HG03135 (cell line): ENCODE data around the gene SUSD1.
"Not testable (repeated sequence)": the region's sequence is repeated elsewhere in the genome, so short reads cannot be mapped to it uniquely, and the experiment has no call there.

Experiments
- ATAC-seq: cut with Tn5 transposase; IDR thresholded peaks from one replicate; pipeline ENCODE4 v1.9.1; 2021; ENCODE audit warnings: mild to moderate bottlenecking, moderate library complexity; ENCODE audit not compliant: unreplicated experiment

The SUSD1 gene

GRCh38 chr9:112174965-112175795 is at the start of gene SUSD1:
Gene SUSD1 (minus strand): TSS chr9:112175297. CDS start chr9:112175235, 62 bp downstream.
- peak; percentile 44 for ATAC-seq

GRCh38 chr9:112224401-112225289 is 49.5 kb upstream of the SUSD1 start:
- ATAC-seq: peak; percentile 83

GRCh38 chr9:112218908-112219307 is 43.8 kb upstream of the SUSD1 start:
- peak; percentile 92 for ATAC-seq

- ATAC-seq: no peak
Measured at GRCh38 chr9:112212926-112213325, 37.8 kb upstream of the SUSD1 start.

- no peak for ATAC-seq
Measured at GRCh38 chr9:112207451-112207850, 32.4 kb upstream of the SUSD1 start.

- no peak for ATAC-seq
Measured at GRCh38 chr9:112203536-112203935, 28.4 kb upstream of the SUSD1 start.

GRCh38 chr9:112200711-112201110 is 25.6 kb upstream of the SUSD1 start:
- ATAC-seq: no peak

GRCh38 chr9:112198646-112199045 is 23.5 kb upstream of the SUSD1 start:
- no peak for ATAC-seq

GRCh38 chr9:112194969-112195431 is 19.9 kb upstream of the SUSD1 start:
- ATAC-seq: no peak

GRCh38 chr9:112193572-112194288 is 18.6 kb upstream of the SUSD1 start:
- ATAC-seq: no peak

GRCh38 chr9:112190320-112190719 is 15.2 kb upstream of the SUSD1 start:
- not testable (repeated sequence) for ATAC-seq

- ATAC-seq: no peak
Measured at GRCh38 chr9:112188884-112189283, 13.8 kb upstream of the SUSD1 start.

- ATAC-seq: no peak
Measured at GRCh38 chr9:112187404-112187803, 12.3 kb upstream of the SUSD1 start.

- ATAC-seq: no peak
Measured at GRCh38 chr9:112186695-112187094, 11.6 kb upstream of the SUSD1 start.

GRCh38 chr9:112184946-112185345 is 9.8 kb upstream of the SUSD1 start:
- no peak for ATAC-seq

- ATAC-seq: no peak
Measured at GRCh38 chr9:112184221-112184620, 9.1 kb upstream of the SUSD1 start.

- ATAC-seq: no peak
Measured at GRCh38 chr9:112180387-112180881, 5.3 kb upstream of the SUSD1 start.

GRCh38 chr9:112179816-112180215 is 4.7 kb upstream of the SUSD1 start:
- no peak for ATAC-seq

GRCh38 chr9:112176524-112176923 is 1.4 kb upstream of the SUSD1 start:
- ATAC-seq: no peak

- ATAC-seq: no peak
Measured at GRCh38 chr9:112175796-112176315, 759 bp upstream of the SUSD1 start.
